ENCODE measurements around the gene KRT37. TPM values are rescaled to one million over a fixed set of nuclear protein-coding genes. Genes with fewer than 3 reads are reported as not detected.

Gene KRT37
- total and polyA plus RNA-seq, 7 donors = not detected

GRCh38 chr17:41456204-41456603 is 31.8 kb upstream of the KRT37 start:
- WGBS, 2 donors = 87 to 90% methylated on average over 3 of the region's 3 CpGs
- no peaks in the 10 kb centered on the region for H3K27me3 ChIP-seq
- no peaks in the 10 kb centered on the region for H3K4me1 ChIP-seq
- H3K36me3 ChIP-seq = no peaks in the 10 kb centered on the region
- no peak for DNase-seq
- intact Hi-C loops (cut with DNase I) = no loop called here
- no peak for TF ChIP-seq EP300 (IDR thresholded peaks at IDR 0.05)
- no peak for TF ChIP-seq POLR2AphosphoS5 (IDR thresholded peaks at IDR 0.05)
- no peak for TF ChIP-seq CTCF (IDR thresholded peaks at IDR 0.05)
- TF ChIP-seq POLR2A (IDR thresholded peaks at IDR 0.05) = no peak
- no peak overlapping the region for H3K27ac ChIP-seq
- no peak overlapping the region for H3K4me3 ChIP-seq
- no peaks in the 10 kb centered on the region for H3K9me3 ChIP-seq

- Histone ChIP-seq H3K4me3 (no peak overlapping the region), H3K4me1 (no peaks in the 10 kb centered on the region), H3K27ac (no peak overlapping the region), H3K27me3 (peaks cover 0 to 3% (median 0%) of the 10 kb centered on the region in 3 donors), H3K36me3 (no peaks in the 10 kb centered on the region), H3K9me3 (no peaks in the 10 kb centered on the region)
- TF ChIP-seq POLR2A (IDR thresholded peaks at IDR 0.05) (no peak), EP300 (IDR thresholded peaks at IDR 0.05) (no peak), CTCF (IDR thresholded peaks at IDR 0.05) (no peak), POLR2AphosphoS5 (IDR thresholded peaks at IDR 0.05) (no peak)
- WGBS, 2 donors = 86 to 97% methylated on average over 1 of the region's 1 CpG
- intact Hi-C loops (cut with DNase I) = no loop called here
- no peak for DNase-seq
Measured at GRCh38 chr17:41455236-41455635, 30.9 kb upstream of the KRT37 start.

GRCh38 chr17:41453066-41453465 is 28.7 kb upstream of the KRT37 start:
- H3K4me3 ChIP-seq = no peak overlapping the region
- no peak for DNase-seq
- H3K9me3 ChIP-seq = no peaks in the 10 kb centered on the region
- no peak for TF ChIP-seq POLR2A (IDR thresholded peaks at IDR 0.05)
- H3K27me3 ChIP-seq = peaks cover 0 to 3% (median 0%) of the 10 kb centered on the region in 3 donors
- H3K36me3 ChIP-seq = no peaks in the 10 kb centered on the region
- 90% methylated on average over 3 of the region's 3 CpGs for WGBS, 2 donors
- no peaks in the 10 kb centered on the region for H3K4me1 ChIP-seq
- intact Hi-C loops (cut with DNase I) = no loop called here
- no peak overlapping the region for H3K27ac ChIP-seq

- 50 to 52% methylated on average over 4 of the region's 4 CpGs for WGBS, 2 donors
- Histone ChIP-seq H3K4me1 (no peaks in the 10 kb centered on the region), H3K36me3 (no peaks in the 10 kb centered on the region), H3K27me3 (peaks cover 0 to 3% (median 0%) of the 10 kb centered on the region in 3 donors), H3K4me3 (no peak overlapping the region), H3K9me3 (no peaks in the 10 kb centered on the region), H3K27ac (no peak overlapping the region)
- TF ChIP-seq CTCF (IDR thresholded peaks at IDR 0.05) (no peak), EP300 (IDR thresholded peaks at IDR 0.05) (no peak), POLR2AphosphoS5 (IDR thresholded peaks at IDR 0.05) (no peak), POLR2A (IDR thresholded peaks at IDR 0.05) (no peak)
- DNase-seq = no peak
- intact Hi-C loops (cut with DNase I) = no loop called here
Measured at GRCh38 chr17:41452281-41452680, 27.9 kb upstream of the KRT37 start.

- Histone ChIP-seq H3K36me3 (no peaks in the 10 kb centered on the region), H3K27me3 (peaks cover 0 to 3% (median 0%) of the 10 kb centered on the region in 3 donors), H3K4me3 (no peak overlapping the region), H3K4me1 (no peaks in the 10 kb centered on the region), H3K9me3 (no peaks in the 10 kb centered on the region), H3K27ac (no peak overlapping the region)
- intact Hi-C loops (cut with DNase I) = no loop called here
- no peak for TF ChIP-seq POLR2A (IDR thresholded peaks at IDR 0.05)
- no peak for TF ChIP-seq EP300 (IDR thresholded peaks at IDR 0.05)
- TF ChIP-seq CTCF (IDR thresholded peaks at IDR 0.05) = no peak
- TF ChIP-seq POLR2AphosphoS5 (IDR thresholded peaks at IDR 0.05) = no peak
- WGBS, 2 donors = 80 to 86% methylated on average over 2 of the region's 2 CpGs
- DNase-seq = no peak
Measured at GRCh38 chr17:41451154-41451728, 26.9 kb upstream of the KRT37 start.
